ENCODE results near the gene RTN4RL1. TPM values are rescaled to one million over a fixed set of nuclear protein-coding genes. Genes with fewer than 3 reads are reported as not detected.
A peak's percentile ranks its signal among the peaks of the same experiment; 100 is the strongest.

Gene RTN4RL1
- total and polyA plus RNA-seq, 7 experiments from 2014 or later = 0.19 to 1.5 (median 0.49) TPM; not detected in 2

DNA sequence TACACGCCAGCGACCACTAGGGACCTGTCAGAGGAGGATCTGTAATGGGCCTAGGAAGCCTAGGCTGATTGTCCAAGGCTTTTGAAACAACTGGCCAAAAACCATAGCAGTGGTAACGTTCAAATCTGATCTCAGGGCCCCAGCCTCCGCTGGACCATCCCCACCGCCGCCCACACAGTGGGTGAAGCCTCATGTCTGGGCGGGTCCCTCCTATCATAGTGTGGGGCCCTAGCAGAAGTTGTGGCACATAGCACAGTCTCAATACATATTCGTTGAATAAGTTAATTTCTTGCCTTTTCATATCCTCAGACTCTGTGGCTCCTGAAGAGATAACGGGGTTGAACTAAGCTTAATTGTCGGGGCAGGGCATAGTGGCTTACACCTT is 5.6 kb upstream of the RTN4RL1 start:
- Histone ChIP-seq H3K36me3 (ENCODE audit: control insufficient read depth in 2 of 3, insufficient read depth in 3 of 3, low read length in 3 of 3) (peaks cover 0 to 28% (median 0%) of the 10 kb centered on the region in 3 experiments), H3K9me3 (ENCODE audit: control insufficient read depth in 2 of 3, low read length in 3 of 3) (no peaks in the 10 kb centered on the region), H3K27me3 (ENCODE audit: control insufficient read depth in 2 of 2, insufficient read depth in 2 of 2, low read length in 2 of 2) (peaks cover 0 to 4% of the 10 kb centered on the region in 2 donors), H3K4me1 (ENCODE audit: control insufficient read depth in 2 of 2, insufficient read depth in 2 of 2, low read length in 2 of 2) (peaks cover 13 to 24% of the 10 kb centered on the region in 2 donors), H3K27ac (ENCODE audit: low read depth, low read length) (peak overlapping the region; percentile 85), H3K4me3 (ENCODE audit: low read length) (peak overlapping the region; percentile 95)
- Mint-ChIP-seq H3K4me1 (peaks cover 13 to 43% (median 29%) of the 10 kb centered on the region in 7 donors), H3K27ac (peak overlapping the region; percentile 65 to 96 (median 89)), H3K36me3 (peaks cover 0 to 3% (median 0%) of the 10 kb centered on the region in 5 donors), H3K27me3 (peaks cover 8 to 32% (median 15%) of the 10 kb centered on the region in 5 donors), H3K4me3 (peak overlapping the region; percentile 92 to 99 (median 96)), H3K9me3 (peaks cover 0 to 4% (median 0%) of the 10 kb centered on the region in 11 donors)
- ChIA-PET CTCF (interaction anchor here (1.0 kb wide), 1 partner anchor 11 kb away, joined by 4 read pairs; no protein-coding TSS in a partner anchor), POLR2A (interaction anchor here (0.6 to 1.2 kb wide), 3 partner anchors 10 to 272 kb away, joined by 3 to 5 read pairs (median 4); no protein-coding TSS in a partner anchor)
- ATAC-seq (no peak), DNase-seq (peak in 1 of 9 donors; percentile 41)
- intact Hi-C loops (cut with micrococcal nuclease) = loop anchor here (1.0 to 5.0 kb wide), 8 partner anchors 11 to 314 kb away; partner anchors contain the start of genes RPA1 (in 1 of the 2) and SMYD4 (in 1 of the 2)

DNA sequence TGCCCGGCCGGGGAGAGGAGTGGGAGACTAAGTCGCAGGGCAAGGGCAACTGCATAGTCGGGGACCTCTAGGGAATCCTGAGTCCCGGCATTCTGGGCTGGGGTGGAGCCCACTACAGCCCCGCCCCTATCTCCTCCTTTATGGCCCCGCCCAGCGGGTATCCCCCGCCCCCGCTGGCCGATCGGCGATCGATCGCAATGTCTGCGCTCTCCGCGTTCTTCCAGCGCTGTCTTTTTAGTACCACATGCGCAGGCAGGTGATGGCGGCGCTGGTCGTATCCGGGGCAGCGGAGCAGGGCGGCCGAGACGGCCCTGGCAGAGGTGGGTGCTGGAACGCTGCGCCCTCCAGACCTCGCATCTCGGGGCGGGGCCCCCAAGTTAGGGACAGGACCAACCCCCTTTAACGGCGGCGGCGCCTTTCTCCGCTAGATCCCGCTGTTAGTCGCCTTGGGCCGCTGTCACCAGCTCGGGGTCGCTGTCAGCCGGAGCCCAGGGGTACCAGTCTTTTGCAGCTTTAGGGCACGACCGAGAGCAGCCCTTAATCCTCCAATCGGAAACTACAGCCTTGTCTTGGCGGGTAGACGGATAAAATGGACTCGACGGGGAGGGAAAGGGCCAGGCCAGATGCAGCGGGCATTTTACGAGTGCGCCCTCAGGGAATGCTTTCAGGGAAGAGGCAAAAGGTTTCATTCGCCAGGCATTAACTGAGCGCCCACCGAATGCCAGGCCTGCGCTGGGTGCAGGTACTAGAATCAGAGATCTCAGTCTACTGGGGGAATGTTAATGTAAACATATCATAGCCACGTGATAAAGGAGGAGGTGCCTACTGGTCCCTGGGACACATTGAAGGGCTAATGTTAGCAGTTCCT is 5.0 kb upstream of the RTN4RL1 start, which contains the start of gene DPH1:
TSS of gene DPH1 (plus strand) at position 243 of the 868 bp plus-strand sequence. CDS start at position 260, 17 bp downstream.
- H3K4me1 Mint-ChIP-seq = peaks cover 17 to 43% (median 29%) of the 10 kb centered on the region in 7 donors
- H3K27me3 Mint-ChIP-seq = peaks cover 9 to 38% (median 15%) of the 10 kb centered on the region in 5 donors
- Histone ChIP-seq H3K4me1 (ENCODE audit: control insufficient read depth in 2 of 2, insufficient read depth in 2 of 2, low read length in 2 of 2) (peaks cover 13 to 27% of the 10 kb centered on the region in 2 donors), H3K36me3 (ENCODE audit: control insufficient read depth in 2 of 3, insufficient read depth in 3 of 3, low read length in 3 of 3) (peaks cover 0 to 23% (median 0%) of the 10 kb centered on the region in 3 experiments), H3K27me3 (ENCODE audit: control insufficient read depth in 2 of 2, insufficient read depth in 2 of 2, low read length in 2 of 2) (peaks cover 0 to 4% of the 10 kb centered on the region in 2 donors), H3K4me3 (ENCODE audit: low read length) (peak within 1 kb of the TSS; percentile 95), H3K27ac (ENCODE audit: low read depth, low read length) (peak within 1 kb of the TSS; percentile 85), H3K9me3 (ENCODE audit: control insufficient read depth in 2 of 3, low read length in 3 of 3) (no peaks in the 10 kb centered on the region)
- peak; percentile 72 to 88 (median 83) for DNase-seq
- peak within 1 kb of the TSS; percentile 65 to 96 (median 89) for H3K27ac Mint-ChIP-seq
- ATAC-seq = peak; percentile 93
- ChIA-PET POLR2A (interaction anchor here (0.6 to 1.6 kb wide), 5 partner anchors 8 to 314 kb away, joined by 3 to 5 read pairs (median 4); no protein-coding TSS in a partner anchor), CTCF (interaction anchor here (1.0 kb wide), 1 partner anchor 11 kb away, joined by 4 read pairs; no protein-coding TSS in a partner anchor)
- H3K36me3 Mint-ChIP-seq = peaks cover 0 to 3% (median 0%) of the 10 kb centered on the region in 5 donors
- intact Hi-C loops (cut with micrococcal nuclease) = loop anchor here (1.0 to 10.0 kb wide), 10 partner anchors 11 to 383 kb away; partner anchors contain the start of genes RILP (in 1 of the 2), RPA1 (in 1 of the 2), SCARF1 (in 1 of the 2) and SMYD4 (in 1 of the 2)
- peak within 1 kb of the TSS; percentile 92 to 99 (median 96) for H3K4me3 Mint-ChIP-seq
- peaks cover 0 to 4% (median 0%) of the 10 kb centered on the region in 11 donors for H3K9me3 Mint-ChIP-seq

DNA sequence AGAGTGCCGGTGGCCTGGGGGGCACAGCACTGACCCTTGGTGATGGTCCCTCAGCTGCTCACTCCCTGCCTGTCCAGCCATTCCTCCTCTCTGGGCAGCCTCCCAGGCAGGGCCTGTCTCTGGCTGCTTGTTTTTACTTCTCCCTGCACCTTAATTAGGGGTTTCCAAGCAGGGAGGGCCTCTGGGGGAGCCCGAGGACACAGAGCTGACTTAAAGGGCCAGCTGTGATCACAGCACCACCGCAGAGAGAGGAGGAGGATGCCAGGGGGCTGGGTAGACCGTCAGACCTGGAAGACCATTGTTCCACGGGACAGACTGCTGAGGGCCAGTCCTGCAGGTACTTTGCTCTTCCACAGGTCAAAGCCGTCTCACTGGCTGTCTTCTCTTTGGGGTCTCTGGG is 3.6 kb upstream of the RTN4RL1 start:
- DNase-seq = no peak
- Mint-ChIP-seq H3K9me3 (peaks cover 0 to 4% (median 0%) of the 10 kb centered on the region in 11 donors), H3K27ac (no peak overlapping the region), H3K27me3 (peaks cover 9 to 40% (median 15%) of the 10 kb centered on the region in 5 donors), H3K36me3 (peaks cover 0 to 3% (median 0%) of the 10 kb centered on the region in 5 donors), H3K4me3 (peak overlapping the region in 6 of 10 donors; percentile 25 to 68 (median 44)), H3K4me1 (peaks cover 17 to 43% (median 29%) of the 10 kb centered on the region in 7 donors)
- Histone ChIP-seq H3K4me1 (ENCODE audit: control insufficient read depth in 2 of 2, insufficient read depth in 2 of 2, low read length in 2 of 2) (peaks cover 20 to 27% of the 10 kb centered on the region in 2 donors), H3K27me3 (ENCODE audit: control insufficient read depth in 2 of 2, insufficient read depth in 2 of 2, low read length in 2 of 2) (peaks cover 0 to 10% of the 10 kb centered on the region in 2 donors), H3K9me3 (ENCODE audit: control insufficient read depth in 2 of 3, low read length in 3 of 3) (no peaks in the 10 kb centered on the region), H3K36me3 (ENCODE audit: control insufficient read depth in 2 of 3, insufficient read depth in 3 of 3, low read length in 3 of 3) (peaks cover 0 to 18% (median 0%) of the 10 kb centered on the region in 3 experiments), H3K4me3 (ENCODE audit: low read length) (no peak overlapping the region), H3K27ac (ENCODE audit: low read depth, low read length) (no peak overlapping the region)
- ChIA-PET CTCF (no interaction called here), POLR2A (interaction anchor here (1.6 kb wide), 1 partner anchor 312 kb away, joined by 5 read pairs; no protein-coding TSS in a partner anchor)
- intact Hi-C loops (cut with micrococcal nuclease) = loop anchor here (5.0 to 10.0 kb wide), 2 partner anchors 154 to 381 kb away; partner anchors contain the start of genes RILP (in 1 of the 2) and SCARF1 (in 1 of the 2)
- no peak for ATAC-seq

DNA sequence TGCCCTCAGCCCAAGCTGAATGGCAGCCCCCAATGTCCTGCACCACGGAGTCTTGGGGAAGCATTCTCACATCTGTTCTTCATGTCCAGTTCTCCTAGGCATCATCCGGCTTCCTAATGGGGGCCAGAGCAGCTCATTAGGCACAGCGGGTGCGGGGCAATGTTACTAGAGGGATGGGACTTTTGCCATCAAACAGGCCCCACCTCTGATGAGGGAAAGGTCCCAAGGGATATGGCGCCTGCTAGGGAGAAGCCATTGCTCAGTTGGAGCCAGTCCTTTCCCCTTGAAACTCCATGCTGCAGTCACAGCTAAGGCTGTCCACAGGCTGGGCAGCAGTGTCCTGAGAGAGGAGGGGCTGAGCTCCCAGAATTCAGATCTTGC is 3.1 kb upstream of the RTN4RL1 start:
- H3K9me3 Mint-ChIP-seq = peaks cover 0 to 4% (median 0%) of the 10 kb centered on the region in 11 donors
- DNase-seq (no peak), ATAC-seq (no peak)
- H3K4me3 ChIP-seq (ENCODE audit: low read length) = no peak overlapping the region
- CTCF ChIA-PET = no interaction called here
- intact Hi-C loops (cut with micrococcal nuclease) = loop anchor here (5.0 to 10.0 kb wide), 2 partner anchors 153 to 381 kb away; partner anchors contain the start of genes RILP (in 1 of the 2) and SCARF1 (in 1 of the 2)
- peaks cover 0 to 3% (median 0%) of the 10 kb centered on the region in 5 donors for H3K36me3 Mint-ChIP-seq
- no peak overlapping the region for H3K27ac ChIP-seq (ENCODE audit: low read depth, low read length)
- POLR2A ChIA-PET = interaction anchor here (1.6 kb wide), 1 partner anchor 312 kb away, joined by 5 read pairs; no protein-coding TSS in a partner anchor
- peaks cover 17 to 44% (median 30%) of the 10 kb centered on the region in 7 donors for H3K4me1 Mint-ChIP-seq
- peaks cover 0 to 12% (median 0%) of the 10 kb centered on the region in 3 experiments for H3K36me3 ChIP-seq (ENCODE audit: control insufficient read depth in 2 of 3, insufficient read depth in 3 of 3, low read length in 3 of 3)
- H3K9me3 ChIP-seq (ENCODE audit: control insufficient read depth in 2 of 3, low read length in 3 of 3) = no peaks in the 10 kb centered on the region
- peaks cover 20 to 29% of the 10 kb centered on the region in 2 donors for H3K4me1 ChIP-seq (ENCODE audit: control insufficient read depth in 2 of 2, insufficient read depth in 2 of 2, low read length in 2 of 2)
- H3K27me3 ChIP-seq (ENCODE audit: control insufficient read depth in 2 of 2, insufficient read depth in 2 of 2, low read length in 2 of 2) = peaks cover 0 to 10% of the 10 kb centered on the region in 2 donors
- H3K27ac Mint-ChIP-seq = no peak overlapping the region
- peaks cover 9 to 45% (median 15%) of the 10 kb centered on the region in 5 donors for H3K27me3 Mint-ChIP-seq
- H3K4me3 Mint-ChIP-seq = peak overlapping the region in 4 of 10 donors; percentile 11 to 68 (median 32)

DNA sequence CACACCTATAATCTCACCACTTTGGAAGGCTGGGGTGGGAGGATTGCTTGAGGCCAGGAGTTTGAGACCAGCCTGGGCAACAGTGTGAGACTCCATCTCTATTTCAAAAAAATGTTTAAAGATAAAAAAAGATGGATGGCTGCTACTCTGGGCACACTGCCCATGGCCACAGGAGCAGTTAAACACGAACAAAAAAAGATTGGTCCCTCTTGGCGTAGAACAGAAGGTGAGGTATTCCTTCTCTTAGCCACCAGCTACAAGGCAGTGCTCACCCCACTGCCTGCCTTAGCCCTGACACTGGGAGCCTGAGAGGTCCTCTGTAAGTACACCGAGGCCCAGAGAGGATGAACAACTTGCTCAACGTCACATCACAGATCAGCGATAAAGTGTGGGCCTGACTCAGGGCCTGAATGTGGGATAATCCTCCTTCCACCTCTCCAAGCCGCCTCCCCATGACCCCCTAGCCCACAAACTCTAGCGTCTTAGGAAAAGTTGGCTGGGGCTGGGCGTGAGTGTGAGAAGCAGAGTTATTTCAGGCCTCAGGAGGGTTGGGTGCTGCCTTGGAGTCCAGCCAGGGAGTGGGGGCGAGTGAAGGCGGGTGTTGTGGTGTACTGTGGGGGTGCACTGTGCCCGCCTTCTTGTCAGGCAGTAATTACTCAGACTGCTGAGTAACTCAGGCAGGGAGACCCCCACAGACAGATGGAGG is 2.5 kb upstream of the RTN4RL1 start:
- ChIA-PET POLR2A (interaction anchor here (0.7 kb wide), 1 partner anchor 118 kb away, joined by 3 read pairs; no protein-coding TSS in a partner anchor), CTCF (interaction anchor here (0.8 kb wide), 1 partner anchor 148 kb away, joined by 4 read pairs; no protein-coding TSS in a partner anchor)
- Mint-ChIP-seq H3K27ac (peak overlapping the region in 3 of 9 donors; percentile 20 to 71 (median 25)), H3K27me3 (peaks cover 9 to 50% (median 15%) of the 10 kb centered on the region in 5 donors), H3K9me3 (peaks cover 0 to 4% (median 0%) of the 10 kb centered on the region in 11 donors), H3K4me1 (peaks cover 17 to 44% (median 27%) of the 10 kb centered on the region in 7 donors), H3K36me3 (peaks cover 0 to 3% (median 0%) of the 10 kb centered on the region in 5 donors), H3K4me3 (peak overlapping the region in 5 of 10 donors; percentile 5 to 43 (median 25))
- no peak overlapping the region for H3K27ac ChIP-seq (ENCODE audit: low read depth, low read length)
- H3K27me3 ChIP-seq (ENCODE audit: control insufficient read depth in 2 of 2, insufficient read depth in 2 of 2, low read length in 2 of 2) = peaks cover 3 to 10% of the 10 kb centered on the region in 2 donors
- no peak for DNase-seq
- no peak overlapping the region for H3K4me3 ChIP-seq (ENCODE audit: low read length)
- no peak for ATAC-seq
- intact Hi-C loops (cut with micrococcal nuclease) = loop anchor here (5.0 to 10.0 kb wide), 2 partner anchors 153 to 380 kb away; partner anchors contain the start of genes RILP (in 1 of the 2) and SCARF1 (in 1 of the 2)
- peaks cover 0 to 11% (median 0%) of the 10 kb centered on the region in 3 experiments for H3K36me3 ChIP-seq (ENCODE audit: control insufficient read depth in 2 of 3, insufficient read depth in 3 of 3, low read length in 3 of 3)
- H3K4me1 ChIP-seq (ENCODE audit: control insufficient read depth in 2 of 2, insufficient read depth in 2 of 2, low read length in 2 of 2) = peaks cover 20 to 34% of the 10 kb centered on the region in 2 donors
- H3K9me3 ChIP-seq (ENCODE audit: control insufficient read depth in 2 of 3, low read length in 3 of 3) = no peaks in the 10 kb centered on the region

All from naive thymus-derived CD4-positive, alpha-beta T cell (primary cell).